RWPE1 (cell line): ENCODE measurements around the gene CNTNAP2.

Source experiments
- CTCF ChIA-PET: fragments of 350-600 bp; sonication (Branson Sonifier 250); formaldehyde crosslinking; extraction: SDS; loops from one replicate; lab custom pipeline; 2021; lab: Yijun Ruan, JAX
- POLR2A ChIA-PET: fragments of 400-600 bp; formaldehyde crosslinking; extraction: SDS; loops from one replicate; lab custom pipeline; 2020; ENCODE audit warnings: antibody characterized with exemption; ENCODE audit not compliant: low non-redundant PET; lab: Yijun Ruan, JAX
- DNase-seq: peaks from one replicate; pipeline ENCODE4 v3.0.0; 2012; ENCODE audit warnings: low spot score
- H3K27ac ChIP-seq: fragments of 450-650 bp; 2 replicates; pipeline ENCODE4 v1.5.1; 2017
- TF ChIP-seq, protein P1 (sequence below): fragments of 450-650 bp; conservative IDR thresholded peaks from 2 replicates; pipeline ENCODE4 v1.5.1; 2017; ENCODE audit warnings: low read depth, mild to moderate bottlenecking

CNTNAP2 gene

DNA sequence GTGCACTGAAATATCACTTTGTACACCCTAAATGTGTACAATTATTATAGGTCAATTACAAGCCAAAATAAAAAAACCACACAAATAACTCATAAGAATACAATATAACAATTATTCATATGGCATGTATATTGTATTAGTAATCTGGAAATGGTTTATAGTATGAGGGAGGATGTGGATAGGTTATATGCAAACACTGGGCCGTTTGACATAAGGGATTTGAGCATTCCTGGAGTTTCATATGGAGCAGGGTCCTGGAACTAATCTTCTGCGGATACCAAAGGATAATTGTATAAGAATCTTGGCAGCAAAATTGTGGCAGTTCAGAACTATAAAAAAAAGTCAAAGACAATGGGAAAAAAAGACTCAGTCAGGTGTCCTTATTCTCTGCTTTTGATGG is 619.4 kb downstream of the CNTNAP2 start:
- no peak overlapping the region for H3K27ac ChIP-seq
- POLR2A ChIA-PET, result no interaction called here
- DNase-seq, result no peak
- CTCF ChIA-PET, result no interaction called here
- TF ChIP-seq, protein P1, sequence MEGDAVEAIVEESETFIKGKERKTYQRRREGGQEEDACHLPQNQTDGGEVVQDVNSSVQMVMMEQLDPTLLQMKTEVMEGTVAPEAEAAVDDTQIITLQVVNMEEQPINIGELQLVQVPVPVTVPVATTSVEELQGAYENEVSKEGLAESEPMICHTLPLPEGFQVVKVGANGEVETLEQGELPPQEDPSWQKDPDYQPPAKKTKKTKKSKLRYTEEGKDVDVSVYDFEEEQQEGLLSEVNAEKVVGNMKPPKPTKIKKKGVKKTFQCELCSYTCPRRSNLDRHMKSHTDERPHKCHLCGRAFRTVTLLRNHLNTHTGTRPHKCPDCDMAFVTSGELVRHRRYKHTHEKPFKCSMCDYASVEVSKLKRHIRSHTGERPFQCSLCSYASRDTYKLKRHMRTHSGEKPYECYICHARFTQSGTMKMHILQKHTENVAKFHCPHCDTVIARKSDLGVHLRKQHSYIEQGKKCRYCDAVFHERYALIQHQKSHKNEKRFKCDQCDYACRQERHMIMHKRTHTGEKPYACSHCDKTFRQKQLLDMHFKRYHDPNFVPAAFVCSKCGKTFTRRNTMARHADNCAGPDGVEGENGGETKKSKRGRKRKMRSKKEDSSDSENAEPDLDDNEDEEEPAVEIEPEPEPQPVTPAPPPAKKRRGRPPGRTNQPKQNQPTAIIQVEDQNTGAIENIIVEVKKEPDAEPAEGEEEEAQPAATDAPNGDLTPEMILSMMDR, result no peak

DNA sequence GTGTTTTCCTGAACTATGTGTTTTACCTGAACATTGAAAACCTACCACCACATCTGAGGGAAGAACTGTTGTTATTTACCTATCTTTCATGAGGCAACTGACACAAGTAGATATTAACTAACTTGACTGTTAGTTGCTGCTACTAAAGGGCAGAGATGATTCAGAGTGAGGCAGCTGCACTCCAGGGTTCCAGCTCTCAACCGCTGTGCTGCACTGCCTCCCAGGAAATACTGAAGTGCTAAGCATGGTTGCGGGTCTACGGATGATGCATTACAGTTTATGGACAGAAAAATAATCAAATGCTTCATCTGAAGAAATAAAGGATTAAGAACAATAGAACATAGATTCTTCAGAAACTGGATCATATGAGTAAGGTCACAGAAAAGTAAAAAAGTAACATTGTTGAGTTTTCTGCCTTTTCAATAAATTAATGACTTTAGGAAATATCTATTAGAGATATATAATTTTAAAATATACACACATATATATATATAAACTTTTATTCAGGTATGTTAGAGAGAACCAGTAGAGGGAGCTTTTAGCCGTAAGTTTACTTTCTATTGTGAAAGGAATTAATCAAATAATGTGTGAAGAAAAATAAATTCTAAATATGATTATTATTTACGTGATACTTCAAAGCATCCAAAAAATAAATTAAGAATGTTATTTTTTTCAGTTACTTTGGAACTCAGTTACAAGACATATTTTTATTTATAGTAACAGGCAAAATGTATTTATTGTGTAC is 620.0 kb downstream of the CNTNAP2 start:
- ChIA-PET POLR2A (no interaction called here), CTCF (no interaction called here)
- no peak overlapping the region for H3K27ac ChIP-seq
- TF ChIP-seq, protein P1, result peak; percentile 16; the same call in 1 of the 2 replicates
- DNase-seq, result no peak

DNA sequence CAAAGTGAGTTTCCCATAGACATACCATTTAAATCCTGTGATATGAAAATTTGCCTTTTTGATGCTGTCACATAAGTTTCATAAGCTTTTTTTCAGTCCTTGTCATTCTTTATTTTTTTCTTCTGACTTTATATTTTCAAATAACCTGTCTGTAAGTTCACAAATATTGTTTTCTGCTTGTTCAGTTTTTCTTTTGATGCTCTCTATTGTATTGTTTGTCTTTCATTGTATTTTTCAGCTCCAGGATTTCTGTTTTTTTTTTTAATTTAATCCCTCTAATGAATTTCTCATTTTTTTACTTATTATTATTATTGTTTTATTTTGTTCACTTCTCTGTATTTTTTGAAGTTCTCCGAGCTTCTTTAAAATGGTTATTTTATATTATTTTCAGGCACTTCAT is 623.4 kb downstream of the CNTNAP2 start:
- no peak overlapping the region for H3K27ac ChIP-seq
- ChIA-PET POLR2A (no interaction called here), CTCF (no interaction called here)
- TF ChIP-seq, protein P1, result no peak
- no peak for DNase-seq

DNA sequence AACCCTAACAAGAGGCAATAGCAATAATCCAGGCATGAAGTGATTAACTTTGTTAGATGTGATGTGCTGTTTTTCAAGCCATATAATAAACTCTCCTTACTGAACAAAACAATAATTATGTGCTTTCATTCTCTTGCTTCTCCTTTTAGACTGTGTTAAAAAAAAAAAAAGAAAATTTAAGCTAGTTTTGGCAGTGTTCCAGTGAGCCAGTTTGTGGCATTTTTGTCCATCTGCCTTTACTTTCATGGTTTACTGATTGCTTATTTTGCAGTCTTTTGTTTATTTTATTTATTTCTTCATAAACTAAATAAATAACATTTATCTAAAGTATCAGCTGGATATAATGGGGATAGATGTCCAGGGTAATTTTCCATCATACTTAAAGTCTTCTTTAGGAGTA is 625.3 kb downstream of the CNTNAP2 start:
- CTCF ChIA-PET, result interaction anchor here (0.6 kb wide), 1 partner anchor 242 kb away, joined by 3 read pairs; no protein-coding TSS in a partner anchor
- TF ChIP-seq, protein P1, result no peak
- POLR2A ChIA-PET, result no interaction called here
- no peak overlapping the region for H3K27ac ChIP-seq
- no peak for DNase-seq

DNA sequence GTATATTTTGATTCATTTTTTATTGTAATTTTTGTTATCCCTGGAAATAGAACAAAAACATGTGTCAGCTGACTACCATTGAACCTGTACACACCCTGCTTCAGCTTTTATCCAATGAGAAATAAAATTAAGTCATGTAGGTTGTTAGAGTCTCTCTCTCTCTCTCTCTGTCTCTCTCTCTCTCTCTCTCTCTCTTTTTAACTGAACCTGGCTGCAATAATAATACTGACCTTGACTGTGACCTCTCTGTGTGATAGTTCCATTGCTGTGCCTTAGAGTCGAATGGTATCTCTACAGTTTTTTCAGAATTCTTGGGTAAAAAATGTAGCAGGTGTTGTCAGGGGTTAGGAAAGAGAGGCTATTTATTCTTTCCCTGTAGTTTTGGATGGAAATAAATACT is 637.8 kb downstream of the CNTNAP2 start:
- TF ChIP-seq, protein P1, result no peak
- ChIA-PET POLR2A (no interaction called here), CTCF (no interaction called here)
- no peak for DNase-seq
- no peak overlapping the region for H3K27ac ChIP-seq

DNA sequence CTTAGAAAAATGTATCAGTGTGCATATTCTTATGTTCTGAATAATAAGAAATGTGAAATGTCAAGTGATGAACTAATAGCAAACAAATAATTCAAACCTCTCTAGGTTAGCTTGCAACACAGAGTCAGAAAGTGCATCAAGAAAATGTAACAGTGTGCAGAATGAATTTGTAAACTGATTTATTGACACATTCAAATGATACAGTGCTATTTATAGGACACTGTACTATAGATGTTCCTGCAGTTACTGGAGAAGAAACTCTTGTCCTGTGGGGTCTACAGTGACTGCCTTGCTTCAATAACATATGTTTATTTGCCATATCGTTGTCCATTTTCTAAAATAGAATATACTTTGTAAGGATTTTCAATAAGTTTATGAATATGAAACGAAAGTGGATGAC is 639.0 kb downstream of the CNTNAP2 start:
- ChIA-PET POLR2A (no interaction called here), CTCF (no interaction called here)
- no peak for DNase-seq
- TF ChIP-seq, protein P1, result no peak
- H3K27ac ChIP-seq, result no peak overlapping the region
